HepG2 (cell line): ENCODE data around the gene PSRC1. TPM values are rescaled to one million over a fixed set of nuclear protein-coding genes. Genes with fewer than 3 reads are reported as not detected.

Experiments
- ATF4 ChIP-seq, 2 experiments: fragments of 450-650 bp in 1 of 2; sonication (generic) in 1 of 2; formaldehyde crosslinking; IDR thresholded peaks; 2 replicates each; pipeline versions ENCODE4 v1.5.0 to v1.8.0; 2020 to 2022; ENCODE audit warnings: mild to moderate bottlenecking in 1 of 2, missing genetic modification reagents in 1 of 2
- BATF2 ChIP-seq: sonication (generic); formaldehyde crosslinking; IDR thresholded peaks from 2 replicates; pipeline ENCODE4 v1.8.0; 2022; ENCODE audit warnings: mild to moderate bottlenecking, missing genetic modification reagents, moderate library complexity
- FOSL2 ChIP-seq: sonication (generic); formaldehyde crosslinking; IDR thresholded peaks from 2 replicates; pipeline ENCODE4 v1.4.0; 2020; ENCODE audit warnings: missing genetic modification reagents
- FOXM1 ChIP-seq: sonication (generic); formaldehyde crosslinking; IDR thresholded peaks from 2 replicates; pipeline ENCODE4 v1.5.0; 2020; ENCODE audit warnings: missing genetic modification reagents
- HES4 ChIP-seq: sonication (generic); formaldehyde crosslinking; IDR thresholded peaks from 2 replicates; pipeline ENCODE4 v1.9.0; 2021; ENCODE audit warnings: mild to moderate bottlenecking, missing genetic modification reagents, borderline replicate concordance
- HNF4G ChIP-seq, 2 experiments: sonication (generic) in 1 of 2; formaldehyde crosslinking in 1 of 2; IDR thresholded peaks; 2 replicates each; pipeline versions ENCODE4 v1.4.0 to v1.6.1; 2011 to 2020; ENCODE audit warnings: borderline replicate concordance in 2 of 2, low read depth in 2 of 2, mild to moderate bottlenecking in 2 of 2, low read length in 1 of 2, missing genetic modification reagents in 1 of 2, moderate library complexity in 1 of 2
- HNRNPH1 ChIP-seq: fragments of 200-400 bp; formaldehyde crosslinking; optimal IDR thresholded peaks from 2 replicates; pipeline ENCODE3; 2017; ENCODE audit warnings: mild to moderate bottlenecking, low read depth, low read length
- JARID2 ChIP-seq: sonication (generic); formaldehyde crosslinking; IDR thresholded peaks from 2 replicates; pipeline ENCODE4 v1.8.1; 2023; ENCODE audit warnings: missing genetic modification reagents, inconsistent platforms; ENCODE audit not compliant: insufficient replicate concordance
- KAT7 ChIP-seq: IDR thresholded peaks from 2 replicates; pipeline ENCODE4 v1.6.1; 2018; ENCODE audit warnings: borderline replicate concordance, missing compliant biosample characterization
- KDM5B ChIP-seq: sonication (generic); formaldehyde crosslinking; IDR thresholded peaks from 2 replicates; pipeline ENCODE4 v1.4.0; 2020; ENCODE audit warnings: missing genetic modification reagents, mild to moderate bottlenecking, borderline replicate concordance
- MED1 ChIP-seq: sonication (generic); formaldehyde crosslinking; IDR thresholded peaks from 2 replicates; pipeline ENCODE4 v1.4.0; 2020; ENCODE audit warnings: missing genetic modification reagents
- MYNN ChIP-seq: sonication (generic); formaldehyde crosslinking; IDR thresholded peaks from 2 replicates; pipeline ENCODE4 v1.4.0; 2020; ENCODE audit warnings: mild to moderate bottlenecking, low read depth, missing genetic modification reagents
- POLR2AphosphoS2 ChIP-seq: IDR thresholded peaks from 2 replicates; pipeline ENCODE4 v1.6.1; 2011; ENCODE audit warnings: low read depth, low read length, improper control_type of control experiment
- RARG ChIP-seq: sonication (generic); formaldehyde crosslinking; IDR thresholded peaks from 2 replicates; pipeline ENCODE4 v1.4.0; 2020; ENCODE audit warnings: low read depth, mild to moderate bottlenecking, missing genetic modification reagents
- RCOR2 ChIP-seq: IDR thresholded peaks from 2 replicates; pipeline ENCODE4 v1.6.1; 2016; ENCODE audit warnings: missing biosample characterization, missing genetic modification reagents
- SETDB1 ChIP-seq: sonication (generic); formaldehyde crosslinking; IDR thresholded peaks from 2 replicates; pipeline ENCODE4 v1.5.1; 2020; ENCODE audit warnings: missing genetic modification reagents, mild to moderate bottlenecking, borderline replicate concordance
- TAF15 ChIP-seq: fragments of 200-400 bp; formaldehyde crosslinking; IDR thresholded peaks from one replicate; pipeline ENCODE4 v1.6.1; 2018; ENCODE audit warnings: mild to moderate bottlenecking, low read depth, low read length; ENCODE audit not compliant: poor library complexity, severe bottlenecking
- THAP7 ChIP-seq: sonication (generic); formaldehyde crosslinking; IDR thresholded peaks from 2 replicates; pipeline ENCODE4 v1.8.1; 2023; ENCODE audit warnings: mild to moderate bottlenecking, missing genetic modification reagents
- THYN1 ChIP-seq: sonication (generic); formaldehyde crosslinking; IDR thresholded peaks from 2 replicates; pipeline ENCODE4 v1.8.1; 2023; ENCODE audit warnings: low read depth, mild to moderate bottlenecking, moderate library complexity, missing genetic modification reagents, borderline replicate concordance
- WIZ ChIP-seq: sonication (generic); formaldehyde crosslinking; IDR thresholded peaks from 2 replicates; pipeline ENCODE4 v1.5.1; 2020; ENCODE audit warnings: mild to moderate bottlenecking, missing genetic modification reagents
- ZBTB7B ChIP-seq: sonication (generic); formaldehyde crosslinking; IDR thresholded peaks from 2 replicates; pipeline ENCODE4 v1.4.0; 2020; ENCODE audit warnings: missing genetic modification reagents
- ZNF556 ChIP-seq: sonication (generic); formaldehyde crosslinking; IDR thresholded peaks from 2 replicates; pipeline ENCODE4 v1.4.0; 2020; ENCODE audit warnings: mild to moderate bottlenecking, missing genetic modification reagents, borderline replicate concordance
- polyA plus RNA-seq, 8 experiments: library from polyadenylated mRNA; depleted of rRNA in 3 of 8; stranded (reverse) in 7 of 8; unstranded in 1 of 8; fragments of >200 nt; fragmentation: Illumina TruSeq in 4 of 8; extraction: Trizol in 4 of 8; gene quantifications; 2 replicates each; pipeline versions ENCODE4 v1.2.1 to v1.2.3, GENCODE V29; 2011 to 2016; ENCODE audit warnings: low read depth in 4 of 8, missing spikeins in 1 of 8, mixed read lengths in 1 of 8; ENCODE audit not compliant: insufficient read depth in 1 of 8
- total RNA-seq, 5 experiments: library from RNA; depleted of rRNA; stranded (reverse); fragments of >200 nt; fragmentation: Illumina TruSeq; extraction: Trizol; gene quantifications; 2 replicates each; pipeline ENCODE4 v1.2.3, GENCODE V29; 2016; ENCODE audit warnings: low read depth in 1 of 5
- TF ChIP-seq, protein P1 (sequence below): sonication (generic); formaldehyde crosslinking; conservative IDR thresholded peaks from 2 replicates; pipeline ENCODE4 v1.5.0; 2020; ENCODE audit warnings: missing genetic modification reagents
- TF ChIP-seq, protein P2 (sequence below): sonication (generic); formaldehyde crosslinking; IDR thresholded peaks from 2 replicates; pipeline ENCODE4 v1.5.1; 2020; ENCODE audit warnings: missing genetic modification reagents, mild to moderate bottlenecking, borderline replicate concordance

PSRC1 gene
- total and polyA plus RNA-seq, 2 of the 13 experiments (the other 11 are each of a cell fraction or from before 2014, with no cell fraction given): 28.6 to 30.3 TPM

DNA sequence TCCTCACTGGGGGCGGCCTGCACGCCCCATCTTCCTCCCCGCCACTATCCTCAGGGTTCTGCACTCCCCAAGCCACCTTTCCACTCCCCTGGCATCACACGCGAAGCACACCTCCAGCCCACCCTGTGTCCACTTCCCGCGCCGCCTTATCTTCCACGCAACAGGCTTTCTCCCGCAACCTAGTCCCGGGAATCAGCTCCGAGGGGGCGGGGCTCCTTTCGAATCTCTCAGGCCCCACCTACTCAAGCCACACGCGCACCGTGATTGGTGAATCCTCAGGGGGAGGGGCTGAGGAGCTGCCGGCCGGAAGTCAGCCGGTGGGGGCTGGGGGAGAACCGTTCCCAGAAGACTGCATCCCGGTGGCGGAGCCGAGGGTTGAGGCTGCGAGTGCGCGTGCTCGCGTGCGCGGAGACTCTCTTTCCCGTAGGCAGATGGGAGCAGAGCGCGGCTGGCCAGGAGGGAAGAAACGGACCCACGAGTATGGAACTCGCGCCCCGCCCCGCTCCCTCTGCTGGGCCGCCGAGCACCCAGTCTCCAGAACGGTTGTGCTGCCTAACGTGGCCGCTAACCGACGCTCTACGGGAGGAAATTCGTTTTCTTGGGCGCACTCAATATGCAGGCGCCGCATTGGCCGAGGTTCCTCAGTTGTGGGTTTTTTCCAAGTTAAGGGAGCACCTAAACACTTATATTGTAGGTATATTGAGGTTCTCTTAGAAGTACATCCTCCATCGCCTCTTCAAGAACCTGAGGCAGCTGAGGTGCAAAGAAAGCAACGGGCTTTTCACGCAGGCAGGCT lies at the start of gene PSRC1 (continued):
- TF ChIP-seq HNF4G (IDR thresholded peaks at IDR 0.05; ENCODE audit: borderline replicate concordance, low read depth, low read length) (no peak), HNF4G (CRISPR knock-in tag; IDR thresholded peaks at IDR 0.05; ENCODE audit: borderline replicate concordance, low read depth) (no peak), BATF2 (peak; percentile 81), MYNN (no peak), JARID2 (CRISPR knock-in tag) (no peak), THYN1 (no peak), WIZ (CRISPR knock-in tag) (peak; percentile 82; the same call in 1 of the 2 replicates), HES4 (CRISPR knock-in tag) (no peak), SETDB1 (no peak), KAT7 (CRISPR knock-in tag) (peak; percentile 90; the same call in 1 of the 2 replicates), RCOR2 (0 out of 2 replicates have a peak, but pooled peaks have one; percentile 60), KDM5B (peak; percentile 64; the same call in 1 of the 2 replicates), POLR2AphosphoS2 (no peak), FOSL2 (0 out of 2 replicates have a peak, but pooled peaks have one; percentile 36), HNRNPH1 (no peak), TAF15 (no peak), ZNF556 (CRISPR knock-in tag) (peak; percentile 68; the same call in 1 of the 2 replicates), ATF4 (CRISPR knock-in tag; IDR thresholded peaks at IDR 0.05) (peak in 1 of 2 experiments; percentile 42; a peak in 1 of 4 replicates), FOXM1 (no peak), MED1 (CRISPR knock-in tag) (peak; percentile 62), RARG (CRISPR knock-in tag) (no peak), ZBTB7B (CRISPR knock-in tag) (peak; percentile 45; the same call in 1 of the 2 replicates), THAP7 (CRISPR knock-in tag) (0 out of 2 replicates have a peak, but pooled peaks have one; percentile 58)
- TF ChIP-seq, protein P1, sequence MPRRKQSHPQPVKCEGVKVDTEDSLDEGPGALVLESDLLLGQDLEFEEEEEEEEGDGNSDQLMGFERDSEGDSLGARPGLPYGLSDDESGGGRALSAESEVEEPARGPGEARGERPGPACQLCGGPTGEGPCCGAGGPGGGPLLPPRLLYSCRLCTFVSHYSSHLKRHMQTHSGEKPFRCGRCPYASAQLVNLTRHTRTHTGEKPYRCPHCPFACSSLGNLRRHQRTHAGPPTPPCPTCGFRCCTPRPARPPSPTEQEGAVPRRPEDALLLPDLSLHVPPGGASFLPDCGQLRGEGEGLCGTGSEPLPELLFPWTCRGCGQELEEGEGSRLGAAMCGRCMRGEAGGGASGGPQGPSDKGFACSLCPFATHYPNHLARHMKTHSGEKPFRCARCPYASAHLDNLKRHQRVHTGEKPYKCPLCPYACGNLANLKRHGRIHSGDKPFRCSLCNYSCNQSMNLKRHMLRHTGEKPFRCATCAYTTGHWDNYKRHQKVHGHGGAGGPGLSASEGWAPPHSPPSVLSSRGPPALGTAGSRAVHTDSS (CRISPR knock-in tag): no peak
- TF ChIP-seq, protein P2, sequence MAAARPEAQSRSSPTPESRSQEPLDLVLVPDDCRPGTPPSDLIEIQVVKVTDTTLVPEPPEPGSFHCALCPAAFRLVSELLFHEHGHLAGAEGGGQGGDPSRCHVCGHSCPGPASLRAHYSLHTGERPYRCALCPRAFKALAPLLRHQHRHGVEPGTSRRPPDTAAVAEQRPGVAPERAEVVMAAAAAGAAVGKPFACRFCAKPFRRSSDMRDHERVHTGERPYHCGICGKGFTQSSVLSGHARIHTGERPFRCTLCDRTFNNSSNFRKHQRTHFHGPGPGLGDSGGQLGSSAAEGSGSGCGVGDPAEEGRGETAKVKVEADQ (CRISPR knock-in tag): no peak
